IPS-18c (cell line): ENCODE measurements around the gene DHRS7B.
"Not testable (repeated sequence)": the region's sequence is repeated elsewhere in the genome, so short reads cannot be mapped to it uniquely, and the experiment has no call there.

ENCODE experiments used
- H3K4me3 ChIP-seq: 2 replicates; pipeline ENCODE4 v1.7.0; 2013; ENCODE audit warnings: low read depth, mild to moderate bottlenecking, low read length, moderate library complexity; ENCODE audit not compliant: insufficient read depth
- H3K9me3 ChIP-seq: one replicate; pipeline ENCODE4 v1.6.1; 2013; ENCODE audit warnings: mild to moderate bottlenecking, low read length, moderate library complexity; ENCODE audit not compliant: control insufficient read depth, insufficient read depth

The DHRS7B gene

GRCh38 chr17:21140911-21141310, 14.1 kb downstream of the DHRS7B start:
- H3K4me3 ChIP-seq = no peak overlapping the region
- H3K9me3 ChIP-seq = peaks cover 13% of the 10 kb centered on the region

GRCh38 chr17:21141331-21141730, 14.6 kb downstream of the DHRS7B start:
- Histone ChIP-seq H3K9me3 (peaks cover 11% of the 10 kb centered on the region), H3K4me3 (no peak overlapping the region)

GRCh38 chr17:21142065-21142464, 15.3 kb downstream of the DHRS7B start:
- not testable (repeated sequence) for H3K9me3 ChIP-seq, H3K4me3 ChIP-seq

- H3K4me3 ChIP-seq = no peak overlapping the region
- no peaks in the 10 kb centered on the region for H3K9me3 ChIP-seq
Measured at GRCh38 chr17:21143695-21144094, 16.9 kb downstream of the DHRS7B start.

DNA sequence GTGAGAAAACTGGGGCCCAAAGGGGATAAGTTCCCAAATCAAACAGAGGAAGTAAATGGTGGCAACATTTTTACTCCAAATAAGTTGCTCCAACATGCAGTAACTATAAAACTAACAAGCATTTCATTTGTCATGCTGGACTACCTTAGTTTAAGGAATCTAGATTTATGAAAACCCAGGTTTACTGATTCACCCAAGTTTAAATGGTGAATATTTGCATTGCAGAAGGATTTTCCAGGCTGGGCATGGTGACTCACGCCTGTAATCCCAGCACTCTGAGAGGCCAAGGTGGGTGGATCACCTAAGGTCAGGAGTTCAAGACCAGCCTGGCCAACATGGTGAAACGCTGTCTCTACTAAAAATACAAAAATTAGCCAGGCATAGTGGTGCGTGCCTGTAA, 17.5 kb downstream of the DHRS7B start:
- H3K9me3 ChIP-seq = not testable (repeated sequence)

GRCh38 chr17:21146362-21147015, 19.7 kb downstream of the DHRS7B start:
- Histone ChIP-seq H3K9me3 (no peaks in the 10 kb centered on the region), H3K4me3 (no peak overlapping the region)

More for the DNA sequence above, 17.5 kb downstream of the DHRS7B start:
- not testable (repeated sequence) for H3K4me3 ChIP-seq

- no peak overlapping the region for H3K4me3 ChIP-seq
- no peaks in the 10 kb centered on the region for H3K9me3 ChIP-seq
Measured at GRCh38 chr17:21149621-21150020, 22.9 kb downstream of the DHRS7B start.

DNA sequence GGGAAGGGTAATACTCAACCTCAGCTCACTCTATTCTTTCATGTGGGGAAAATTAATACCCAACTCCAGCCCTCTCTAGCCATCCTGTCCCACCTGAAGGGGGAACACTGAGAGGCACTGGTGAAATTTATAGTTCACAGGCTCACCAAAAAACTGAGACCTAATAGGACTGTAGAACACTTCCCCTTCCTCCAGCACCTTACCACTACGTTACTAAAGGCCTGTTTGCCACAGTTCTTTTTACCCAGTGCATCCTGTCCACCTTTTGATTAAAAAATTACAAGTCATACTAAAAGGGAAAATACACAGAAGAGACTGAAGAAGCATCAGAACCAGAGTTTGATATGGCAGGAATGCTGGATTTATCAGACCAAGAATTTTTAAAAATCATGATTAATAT, 26.0 kb downstream of the DHRS7B start:
- Histone ChIP-seq H3K4me3 (no peak overlapping the region), H3K9me3 (no peaks in the 10 kb centered on the region)

- no peak overlapping the region for H3K4me3 ChIP-seq
- H3K9me3 ChIP-seq = no peaks in the 10 kb centered on the region
Measured at GRCh38 chr17:21157586-21158370, 31.0 kb downstream of the DHRS7B start.

GRCh38 chr17:21160401-21160800, 33.6 kb downstream of the DHRS7B start:
- Histone ChIP-seq H3K4me3 (no peak overlapping the region), H3K9me3 (no peaks in the 10 kb centered on the region)

DNA sequence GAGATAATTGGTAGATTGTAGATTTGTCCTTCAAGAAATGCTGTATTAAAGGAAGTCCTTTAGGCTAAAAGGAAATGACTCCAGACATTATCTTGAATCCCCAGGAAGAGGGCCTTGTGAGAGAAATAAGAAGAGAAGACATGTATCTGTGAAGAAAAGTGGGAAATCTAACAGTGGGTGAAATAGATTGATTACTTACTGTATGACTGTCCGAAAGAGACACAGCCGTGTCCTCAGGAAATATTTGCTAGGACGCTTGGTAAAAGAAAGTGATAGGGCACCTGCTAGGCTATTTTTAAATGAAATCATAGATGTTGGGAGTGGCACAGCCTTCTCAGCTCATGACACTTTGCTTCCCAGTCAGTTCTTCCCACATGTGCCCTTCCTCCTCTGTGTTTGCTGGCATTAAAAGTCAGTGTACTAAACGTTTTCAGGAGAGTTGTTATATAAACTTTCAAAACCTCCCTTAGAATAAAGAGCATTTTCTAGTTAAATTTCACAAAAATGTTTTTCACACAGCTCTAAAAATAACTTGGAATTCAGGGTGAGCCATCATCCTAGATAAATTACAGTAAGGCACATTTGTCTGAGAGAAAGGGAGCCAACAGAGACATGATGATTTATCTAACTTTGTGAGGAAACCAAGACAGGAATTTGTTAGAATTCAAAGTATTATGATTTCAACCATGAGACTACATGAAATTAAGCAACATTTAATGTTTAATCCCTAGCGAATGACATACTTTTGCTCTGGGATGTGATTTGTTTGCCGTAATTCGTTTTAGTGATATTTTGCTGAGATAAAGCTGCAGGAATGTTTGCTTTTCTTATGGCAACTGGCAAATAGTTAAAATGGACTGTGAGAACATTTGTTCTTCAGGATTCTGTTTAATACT, 35.0 kb downstream of the DHRS7B start:
- H3K9me3 ChIP-seq = no peaks in the 10 kb centered on the region
- no peak overlapping the region for H3K4me3 ChIP-seq

DNA sequence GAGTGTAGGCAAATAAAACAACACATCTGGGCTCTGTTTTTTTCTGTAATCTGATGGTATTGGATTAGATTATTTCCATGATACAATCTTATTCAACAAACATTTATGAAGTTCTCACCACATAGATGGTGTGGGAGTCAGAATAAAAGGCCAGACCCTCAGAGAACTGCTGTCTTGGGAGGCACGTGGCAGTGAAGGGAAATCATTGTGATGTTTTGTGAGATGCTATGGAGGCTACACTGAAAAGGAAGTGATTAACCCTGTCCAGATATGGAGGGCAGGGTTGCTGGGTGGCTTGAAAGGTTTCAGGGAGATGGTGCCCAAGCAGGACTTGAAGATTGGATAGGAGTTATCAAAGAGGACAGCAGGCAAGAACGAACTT, 35.6 kb downstream of the DHRS7B start:
- Histone ChIP-seq H3K9me3 (no peaks in the 10 kb centered on the region), H3K4me3 (no peak overlapping the region)

- Histone ChIP-seq H3K4me3 (no peak overlapping the region), H3K9me3 (no peaks in the 10 kb centered on the region)
Measured at GRCh38 chr17:21163101-21163500, 36.3 kb downstream of the DHRS7B start.

- H3K4me3 ChIP-seq = no peak overlapping the region
- no peaks in the 10 kb centered on the region for H3K9me3 ChIP-seq
Measured at GRCh38 chr17:21164216-21164615, 37.5 kb downstream of the DHRS7B start.

- Histone ChIP-seq H3K9me3 (no peaks in the 10 kb centered on the region), H3K4me3 (no peak overlapping the region)
Measured at GRCh38 chr17:21164620-21165019, 37.9 kb downstream of the DHRS7B start.

DNA sequence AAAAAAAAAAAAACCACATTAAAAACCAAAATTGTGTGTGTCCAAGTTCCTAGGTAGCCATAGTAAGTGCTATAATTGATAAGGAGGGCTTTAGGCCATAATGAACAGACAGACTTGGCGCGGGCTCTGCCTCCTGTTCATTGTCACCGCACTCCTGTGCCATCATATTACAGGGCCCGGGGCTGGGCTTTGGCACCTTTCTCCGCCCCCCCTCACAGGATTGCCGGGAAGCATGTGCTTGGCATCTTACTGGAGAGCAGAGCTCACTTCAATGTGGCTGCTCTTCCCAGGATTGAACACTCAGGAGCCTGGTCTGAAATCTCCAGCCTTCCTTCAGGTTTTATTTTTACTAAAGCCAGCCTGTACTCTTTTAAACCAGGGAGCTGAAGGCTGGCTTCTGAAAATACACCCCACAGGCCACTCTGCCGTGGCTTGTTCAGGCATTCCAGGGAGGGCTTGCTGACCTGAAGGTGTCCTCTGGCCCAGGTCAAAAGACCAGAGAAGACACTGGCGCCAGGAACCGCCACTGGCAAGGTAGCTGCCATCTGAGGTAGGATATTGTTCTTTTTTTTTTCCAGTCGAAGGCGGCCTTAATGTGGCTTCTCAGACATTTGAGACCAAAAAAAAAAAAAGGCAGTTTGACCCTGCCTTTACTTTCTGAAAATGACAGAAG, 39.3 kb downstream of the DHRS7B start:
- Histone ChIP-seq H3K4me3 (no peak overlapping the region), H3K9me3 (no peaks in the 10 kb centered on the region)

- Histone ChIP-seq H3K4me3 (no peak overlapping the region), H3K9me3 (no peaks in the 10 kb centered on the region)
Measured at GRCh38 chr17:21166595-21167210, 39.9 kb downstream of the DHRS7B start.
